HFFc6 (cell line): Measurements from ENCODE around the gene ASB2. TPM values are rescaled to one million over a fixed set of nuclear protein-coding genes. Genes with fewer than 3 reads are reported as not detected.

Source experiments
- DNase-seq: peaks from one replicate; pipeline ENCODE4 v3.0.0-alpha.2; 2018
- H3K27ac Mint-ChIP-seq: 2 replicates; pipeline ENCODE4 v1.8.0; 2020; ENCODE audit warnings: mild to moderate bottlenecking, mixed read lengths
- H3K27me3 Mint-ChIP-seq: 2 replicates; pipeline ENCODE4 v1.8.0; 2021; ENCODE audit warnings: mild to moderate bottlenecking, moderate library complexity, mixed read lengths; ENCODE audit not compliant: insufficient read depth
- H3K36me3 Mint-ChIP-seq: 2 replicates; pipeline ENCODE4 v1.8.0; 2021; ENCODE audit warnings: low read depth, mixed read lengths
- H3K4me1 Mint-ChIP-seq: 2 replicates; pipeline ENCODE4 v1.8.0; 2020; ENCODE audit warnings: low read depth, mixed read lengths
- H3K4me3 Mint-ChIP-seq: 2 replicates; pipeline ENCODE4 v1.8.0; 2020; ENCODE audit warnings: mild to moderate bottlenecking, moderate library complexity, mixed read lengths
- H3K9me3 Mint-ChIP-seq: 2 replicates; pipeline ENCODE4 v1.8.0; 2020; ENCODE audit warnings: mild to moderate bottlenecking, mixed read lengths
- CTCF ChIP-seq: fragments of 200-600 bp; sonication (generic); IDR thresholded peaks from 2 replicates; pipeline ENCODE4 v1.5.0; 2021; ENCODE audit warnings: antibody characterized with exemption, mild to moderate bottlenecking
- total RNA-seq, 6 experiments: library from RNA; stranded (reverse); fragmentation: NEBNext Ultra II Directional; extraction: Animal tissue kit (Norgen Biotek cat#: 25700); gene quantifications; 2 replicates in 1 of 6; 3 replicates in 5 of 6; pipeline ENCODE4 v1.2.3, GENCODE V29; 2021

The ASB2 gene
- total RNA-seq, 6 experiments from 2014 or later = not detected

GRCh38 chr14:93991212-93991611, 14.8 kb upstream of the ASB2 start:
- H3K4me3 Mint-ChIP-seq = no peak overlapping the region
- no peak for TF ChIP-seq CTCF
- no peaks in the 10 kb centered on the region for H3K9me3 Mint-ChIP-seq
- DNase-seq = no peak
- H3K36me3 Mint-ChIP-seq = no peaks in the 10 kb centered on the region
- H3K27ac Mint-ChIP-seq = no peak overlapping the region
- H3K4me1 Mint-ChIP-seq = peaks cover 22% of the 10 kb centered on the region
- H3K27me3 Mint-ChIP-seq = peaks cover 12% of the 10 kb centered on the region

GRCh38 chr14:93989939-93990338, 13.6 kb upstream of the ASB2 start:
- no peak overlapping the region for H3K27ac Mint-ChIP-seq

GRCh38 chr14:93987815-93988476, 11.6 kb upstream of the ASB2 start:
- no peak for TF ChIP-seq CTCF
- H3K9me3 Mint-ChIP-seq = no peaks in the 10 kb centered on the region
- peaks cover 31% of the 10 kb centered on the region for H3K4me1 Mint-ChIP-seq
- no peak for DNase-seq
- H3K27ac Mint-ChIP-seq = no peak overlapping the region
- peaks cover 5% of the 10 kb centered on the region for H3K27me3 Mint-ChIP-seq
- no peaks in the 10 kb centered on the region for H3K36me3 Mint-ChIP-seq
- H3K4me3 Mint-ChIP-seq = no peak overlapping the region

More at GRCh38 chr14:93989939-93990338, 13.6 kb upstream of the ASB2 start:
- Mint-ChIP-seq H3K4me3 (no peak overlapping the region), H3K4me1 (peaks cover 23% of the 10 kb centered on the region), H3K27me3 (peaks cover 10% of the 10 kb centered on the region), H3K9me3 (no peaks in the 10 kb centered on the region), H3K36me3 (no peaks in the 10 kb centered on the region)
- no peak for DNase-seq
- no peak for TF ChIP-seq CTCF

- DNase-seq = no peak
- peaks cover 2% of the 10 kb centered on the region for H3K27me3 Mint-ChIP-seq
- no peak for TF ChIP-seq CTCF
- no peak overlapping the region for H3K27ac Mint-ChIP-seq
- H3K4me1 Mint-ChIP-seq = peaks cover 31% of the 10 kb centered on the region
- H3K36me3 Mint-ChIP-seq = no peaks in the 10 kb centered on the region
- no peaks in the 10 kb centered on the region for H3K9me3 Mint-ChIP-seq
- no peak overlapping the region for H3K4me3 Mint-ChIP-seq
Measured at GRCh38 chr14:93987376-93987775, 11.0 kb upstream of the ASB2 start.

- Mint-ChIP-seq H3K27ac (no peak overlapping the region), H3K36me3 (no peaks in the 10 kb centered on the region), H3K9me3 (no peaks in the 10 kb centered on the region), H3K27me3 (peaks cover 2% of the 10 kb centered on the region), H3K4me3 (no peak overlapping the region), H3K4me1 (peaks cover 31% of the 10 kb centered on the region)
- TF ChIP-seq CTCF = no peak
- no peak for DNase-seq
Measured at GRCh38 chr14:93986955-93987354, 10.6 kb upstream of the ASB2 start.
